GM18951 (cell line): ENCODE measurements around the gene CYSRT1.

Experiments used
- POLR2A ChIP-seq: IDR thresholded peaks from 4 replicates; pipeline ENCODE4 v1.6.1; 2011; ENCODE audit warnings: mild to moderate bottlenecking; ENCODE audit not compliant: insufficient read length, insufficient read depth; ENCODE audit errors: extremely low read depth
- in situ Hi-C: fragments of 300-500 bp; cut with MboI; formaldehyde crosslinking; loops from one replicate; pipeline ENCODE4 v1.12.0; 2022; ENCODE audit warnings: low sequenced_read_pairs, mixed read lengths, inconsistent platforms; ENCODE audit not compliant: unreplicated experiment

Gene CYSRT1

GRCh38 chr9:137213160-137214060, 11.6 kb upstream of the CYSRT1 start:
- in situ Hi-C loops, result no loop called here
- no peak for TF ChIP-seq POLR2A

GRCh38 chr9:137214620-137215019, 10.4 kb upstream of the CYSRT1 start:
- TF ChIP-seq POLR2A, result no peak
- in situ Hi-C loops, result no loop called here

GRCh38 chr9:137215196-137215986, 9.6 kb upstream of the CYSRT1 start:
- TF ChIP-seq POLR2A, result no peak
- in situ Hi-C loops, result no loop called here

- TF ChIP-seq POLR2A, result no peak
- in situ Hi-C loops, result no loop called here
Measured at GRCh38 chr9:137216188-137216965, 8.6 kb upstream of the CYSRT1 start.

GRCh38 chr9:137217276-137218211, 7.4 kb upstream of the CYSRT1 start:
- no peak for TF ChIP-seq POLR2A
- in situ Hi-C loops, result no loop called here

GRCh38 chr9:137218212-137218753, 6.7 kb upstream of the CYSRT1 start:
- in situ Hi-C loops, result no loop called here
- TF ChIP-seq POLR2A, result no peak

- TF ChIP-seq POLR2A, result no peak
- in situ Hi-C loops, result no loop called here
Measured at GRCh38 chr9:137218754-137219271, 6.2 kb upstream of the CYSRT1 start.

GRCh38 chr9:137219757-137220316, 5.1 kb upstream of the CYSRT1 start:
- no peak for TF ChIP-seq POLR2A
- in situ Hi-C loops, result loop anchor here (10.0 kb wide), 1 partner anchor 95 kb away; no protein-coding TSS in a partner anchor

GRCh38 chr9:137220317-137221094, 4.5 kb upstream of the CYSRT1 start:
- TF ChIP-seq POLR2A, result no peak
- in situ Hi-C loops, result loop anchor here (10.0 kb wide), 1 partner anchor 96 kb away; no protein-coding TSS in a partner anchor

GRCh38 chr9:137221095-137221505, 3.9 kb upstream of the CYSRT1 start:
- TF ChIP-seq POLR2A, result no peak
- in situ Hi-C loops, result loop anchor here (10.0 kb wide), 1 partner anchor 96 kb away; no protein-coding TSS in a partner anchor
